Measurements from ENCODE around the gene ARHGAP12. TPM values are rescaled to one million over a fixed set of nuclear protein-coding genes. Genes with fewer than 3 reads are reported as not detected.

ARHGAP12 gene
- total RNA-seq, 1 experiment from 2014 or later = 62.3 TPM

- Histone ChIP-seq H3K27me3 (replicated peaks; ENCODE audit: control insufficient read depth, insufficient read depth, low read length) (no peaks in the 10 kb centered on the region), H3K9me3 (0 out of 2 replicates have a peak, but pooled peaks cover 3% of the 10 kb centered on the region), H3K4me1 (peaks cover 60% of the 10 kb centered on the region), H3K4me3 (ENCODE audit: low read depth, low read length) (no peak overlapping the region), H3K36me3 (ENCODE audit: control insufficient read depth, insufficient read depth, low read length) (no peaks in the 10 kb centered on the region)
- intact Hi-C loops (cut with micrococcal nuclease; ENCODE audit: unreplicated experiment) = no loop called here
- Mint-ChIP-seq H3K4me1 (ENCODE audit: low read depth, unreplicated experiment) (peaks cover 35% of the 10 kb centered on the region), H3K27me3 (ENCODE audit: insufficient read depth, unreplicated experiment) (no peaks in the 10 kb centered on the region), H3K4me3 (ENCODE audit: unreplicated experiment) (no peak overlapping the region), H3K9me3 (ENCODE audit: unreplicated experiment) (no peaks in the 10 kb centered on the region), H3K36me3 (ENCODE audit: insufficient read depth, unreplicated experiment) (peaks cover 23% of the 10 kb centered on the region), H3K27ac (ENCODE audit: unreplicated experiment) (no peak overlapping the region)
- CTCF ChIA-PET = no interaction called here
- POLR2A ChIA-PET = no interaction called here
- DNase-seq = no peak
- no TSS peak for BruUV-seq (replicated peaks)
- no peak for TF ChIP-seq CTCF (IDR thresholded peaks at IDR 0.05; ENCODE audit: insufficient read depth in 1 of 2, low read depth in 1 of 2, low read length in 1 of 2, severe bottlenecking in 1 of 2, unreplicated experiment in 1 of 2)
Observed at GRCh38 chr10:31885971-31886370, 42.7 kb downstream of the ARHGAP12 start.

GRCh38 chr10:31884386-31884785 is 44.2 kb downstream of the ARHGAP12 start:
- no peaks in the 10 kb centered on the region for H3K27me3 ChIP-seq (replicated peaks; ENCODE audit: control insufficient read depth, insufficient read depth, low read length)
- ChIA-PET POLR2A (interaction anchor here (0.7 kb wide), 1 partner anchor 13 kb away, joined by 3 read pairs; no protein-coding TSS in a partner anchor), CTCF (no interaction called here)
- H3K4me1 ChIP-seq = peaks cover 48% of the 10 kb centered on the region
- H3K4me3 ChIP-seq (ENCODE audit: low read depth, low read length) = no peak overlapping the region
- BruUV-seq (replicated peaks) = no TSS peak
- no peak for DNase-seq
- H3K9me3 Mint-ChIP-seq (ENCODE audit: unreplicated experiment) = no peaks in the 10 kb centered on the region
- no peak for TF ChIP-seq CTCF (IDR thresholded peaks at IDR 0.05; ENCODE audit: insufficient read depth in 1 of 2, low read depth in 1 of 2, low read length in 1 of 2, severe bottlenecking in 1 of 2, unreplicated experiment in 1 of 2)
- H3K4me1 Mint-ChIP-seq (ENCODE audit: low read depth, unreplicated experiment) = peaks cover 33% of the 10 kb centered on the region
- no peaks in the 10 kb centered on the region for H3K9me3 ChIP-seq
- no peak overlapping the region for H3K27ac Mint-ChIP-seq (ENCODE audit: unreplicated experiment)
- intact Hi-C loops (cut with micrococcal nuclease; ENCODE audit: unreplicated experiment) = no loop called here
- H3K36me3 ChIP-seq (ENCODE audit: control insufficient read depth, insufficient read depth, low read length) = no peaks in the 10 kb centered on the region
- no peaks in the 10 kb centered on the region for H3K27me3 Mint-ChIP-seq (ENCODE audit: insufficient read depth, unreplicated experiment)
- H3K4me3 Mint-ChIP-seq (ENCODE audit: unreplicated experiment) = no peak overlapping the region
- peaks cover 28% of the 10 kb centered on the region for H3K36me3 Mint-ChIP-seq (ENCODE audit: insufficient read depth, unreplicated experiment)

GRCh38 chr10:31883397-31883796 is 45.2 kb downstream of the ARHGAP12 start:
- BruUV-seq (replicated peaks) = no TSS peak
- Histone ChIP-seq H3K27me3 (replicated peaks; ENCODE audit: control insufficient read depth, insufficient read depth, low read length) (no peaks in the 10 kb centered on the region), H3K36me3 (ENCODE audit: control insufficient read depth, insufficient read depth, low read length) (no peaks in the 10 kb centered on the region), H3K9me3 (no peaks in the 10 kb centered on the region), H3K4me1 (peaks cover 45% of the 10 kb centered on the region), H3K4me3 (ENCODE audit: low read depth, low read length) (no peak overlapping the region)
- H3K9me3 Mint-ChIP-seq (ENCODE audit: unreplicated experiment) = no peaks in the 10 kb centered on the region
- TF ChIP-seq CTCF (IDR thresholded peaks at IDR 0.05; ENCODE audit: insufficient read depth in 1 of 2, low read depth in 1 of 2, low read length in 1 of 2, severe bottlenecking in 1 of 2, unreplicated experiment in 1 of 2) = no peak
- POLR2A ChIA-PET = no interaction called here
- H3K27me3 Mint-ChIP-seq (ENCODE audit: insufficient read depth, unreplicated experiment) = no peaks in the 10 kb centered on the region
- CTCF ChIA-PET = interaction anchor here (0.6 kb wide), 1 partner anchor 1732 kb away, joined by 3 read pairs; no protein-coding TSS in a partner anchor
- no peak for DNase-seq
- H3K4me3 Mint-ChIP-seq (ENCODE audit: unreplicated experiment) = no peak overlapping the region
- H3K27ac Mint-ChIP-seq (ENCODE audit: unreplicated experiment) = peak overlapping the region; percentile 19
- H3K36me3 Mint-ChIP-seq (ENCODE audit: insufficient read depth, unreplicated experiment) = peaks cover 28% of the 10 kb centered on the region
- intact Hi-C loops (cut with micrococcal nuclease; ENCODE audit: unreplicated experiment) = no loop called here
- peaks cover 38% of the 10 kb centered on the region for H3K4me1 Mint-ChIP-seq (ENCODE audit: low read depth, unreplicated experiment)

Data from Caco-2 (cell line).